K562 (cell line): ENCODE data around the gene ZNF487. TPM values are rescaled to one million over a fixed set of nuclear protein-coding genes. Genes with fewer than 3 reads are reported as not detected.

Experiments
- DPF2 ChIP-seq: fragments of 450-650 bp; IDR thresholded peaks from 2 replicates; pipeline ENCODE4 v1.6.1; 2016
- EP300 ChIP-seq: IDR thresholded peaks from 2 replicates; pipeline ENCODE4 v1.6.1; 2012; ENCODE audit warnings: low read length, improper control_type of control experiment
- FOXA1 ChIP-seq: fragments of 450-650 bp; IDR thresholded peaks from 2 replicates; pipeline ENCODE4 v1.6.1; 2016; ENCODE audit warnings: mild to moderate bottlenecking, borderline replicate concordance
- HOMEZ ChIP-seq: fragments of 250-450 bp; sonication (Bioruptor Pico); IDR thresholded peaks from 2 replicates; pipeline ENCODE4 v1.4.0; 2020; ENCODE audit warnings: mild to moderate bottlenecking, moderate library complexity
- NEUROD1 ChIP-seq: fragments of 150-350 bp; IDR thresholded peaks from 2 replicates; pipeline ENCODE4 v1.6.1; 2014; ENCODE audit warnings: borderline replicate concordance, low read length, low read depth; ENCODE audit not compliant: partially characterized antibody
- RBBP5 ChIP-seq: fragments of 200-600 bp; sonication (generic); IDR thresholded peaks from 2 replicates; pipeline ENCODE4 v1.6.1; 2012; ENCODE audit warnings: borderline replicate concordance, mild to moderate bottlenecking, low read length, control low read depth, inconsistent platforms; ENCODE audit not compliant: insufficient read depth, poor library complexity, severe bottlenecking
- SIRT6 ChIP-seq: IDR thresholded peaks from one replicate; pipeline ENCODE4 v1.6.1; 2012; ENCODE audit warnings: low read depth, mild to moderate bottlenecking, control low read depth, inconsistent platforms, low read length, moderate library complexity
- UBTF ChIP-seq, 2 experiments: IDR thresholded peaks; 2 replicates each; pipeline ENCODE4 v1.6.1; 2012; ENCODE audit warnings: improper control_type of control experiment in 2 of 2, low read depth in 2 of 2, low read length in 2 of 2, borderline replicate concordance in 1 of 2
- ZNF407 ChIP-seq: fragments of 450-650 bp; IDR thresholded peaks from 2 replicates; pipeline ENCODE4 v1.6.1; 2016; ENCODE audit warnings: low read depth
- polyA plus RNA-seq, 8 experiments: library from polyadenylated mRNA; depleted of rRNA in 4 of 8; stranded (reverse) in 5 of 8; unstranded in 3 of 8; fragments of >200 nt; fragmentation: Nextera tagmentation in 2 of 8; fragmentation: Illumina TruSeq in 1 of 8; extraction: Ambion mirVana in 2 of 8; extraction: Trizol in 1 of 8; gene quantifications; 2 replicates each; pipeline versions ENCODE4 v1.2.1 to v1.2.3, GENCODE V29; 2011 to 2014; ENCODE audit warnings: inconsistent platforms in 1 of 8, missing spikeins in 1 of 8
- total RNA-seq, 7 experiments: library from RNA; depleted of rRNA in 6 of 7; stranded (reverse); fragments of >200 nt in 6 of 7; fragmentation: Illumina TruSeq in 2 of 7; extraction: Trizol in 2 of 7; gene quantifications; 2 replicates each; pipeline versions ENCODE4 v1.2.1 to v1.2.3, GENCODE V29; 2011 to 2021; ENCODE audit warnings: low replicate concordance in 1 of 7
- TF ChIP-seq, protein P1 (sequence below): fragments of 250-450 bp; sonication (Bioruptor Pico); IDR thresholded peaks from 2 replicates; pipeline ENCODE4 v1.8.0; 2022; ENCODE audit warnings: moderate library complexity, mild to moderate bottlenecking, inconsistent platforms

Gene ZNF487
- total and polyA plus RNA-seq, 9 of the 15 experiments (the other 6 are each of a cell fraction or from before 2014, with no cell fraction given) = 1.9 to 6.5 (median 4.2) TPM

- TF ChIP-seq UBTF (IDR thresholded peaks at IDR 0.05; ENCODE audit: borderline replicate concordance in 1 of 2, low read depth in 2 of 2, low read length in 2 of 2) (peak in 1 of 2 experiments; percentile 37; a peak in 1 of 4 replicates), ZNF407 (peak; percentile 80), NEUROD1 (peak; percentile 55), DPF2 (peak; percentile 85), HOMEZ (CRISPR knock-in tag) (no peak), SIRT6 (no peak), RBBP5 (peak; percentile 69), FOXA1 (no peak), EP300 (peak; percentile 73)
- TF ChIP-seq, protein P1, sequence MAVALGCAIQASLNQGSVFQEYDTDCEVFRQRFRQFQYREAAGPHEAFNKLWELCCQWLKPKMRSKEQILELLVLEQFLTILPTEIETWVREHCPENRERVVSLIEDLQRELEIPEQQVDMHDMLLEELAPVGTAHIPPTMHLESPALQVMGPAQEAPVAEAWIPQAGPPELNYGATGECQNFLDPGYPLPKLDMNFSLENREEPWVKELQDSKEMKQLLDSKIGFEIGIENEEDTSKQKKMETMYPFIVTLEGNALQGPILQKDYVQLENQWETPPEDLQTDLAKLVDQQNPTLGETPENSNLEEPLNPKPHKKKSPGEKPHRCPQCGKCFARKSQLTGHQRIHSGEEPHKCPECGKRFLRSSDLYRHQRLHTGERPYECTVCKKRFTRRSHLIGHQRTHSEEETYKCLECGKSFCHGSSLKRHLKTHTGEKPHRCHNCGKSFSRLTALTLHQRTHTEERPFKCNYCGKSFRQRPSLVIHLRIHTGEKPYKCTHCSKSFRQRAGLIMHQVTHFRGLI = no peak
These were observed 29.2 kb upstream of the ZNF487 start (continued) for GRCh38 chr10:43407576-43408330.
